H9 (cell line): ENCODE results near the gene SCUBE1. TPM values are rescaled to one million over a fixed set of nuclear protein-coding genes. Genes with fewer than 3 reads are reported as not detected.

Experiments used
- DNase-seq: peaks from one replicate; pipeline ENCODE4 v3.0.0-alpha.2; 2017
- H2AFZ ChIP-seq: one replicate; pipeline ENCODE4 v1.6.1; 2013; ENCODE audit warnings: mild to moderate bottlenecking, low read length, control low read depth, moderate library complexity
- H2AK5ac ChIP-seq: 2 replicates; pipeline ENCODE4 v1.6.1; 2013; ENCODE audit warnings: low read length, control low read depth, mixed read lengths; ENCODE audit not compliant: insufficient read length
- H2BK120ac ChIP-seq: one replicate; pipeline ENCODE4 v1.6.1; 2013; ENCODE audit warnings: low read depth, mild to moderate bottlenecking, low read length, control low read depth, inconsistent platforms; ENCODE audit not compliant: poor library complexity, severe bottlenecking
- H2BK12ac ChIP-seq: 2 replicates; pipeline ENCODE4 v1.6.1; 2013; ENCODE audit warnings: low read length, control low read depth, mixed read lengths, low read depth; ENCODE audit not compliant: insufficient read length
- H2BK15ac ChIP-seq: 2 replicates; pipeline ENCODE4 v1.6.1; 2013; ENCODE audit warnings: low read depth, low read length, control low read depth
- H2BK20ac ChIP-seq: one replicate; pipeline ENCODE4 v1.6.1; 2013; ENCODE audit warnings: low read depth, mild to moderate bottlenecking, low read length, control low read depth, inconsistent platforms; ENCODE audit not compliant: poor library complexity, severe bottlenecking
- H2BK5ac ChIP-seq: 2 replicates; pipeline ENCODE4 v1.6.1; 2013; ENCODE audit warnings: low read length, control low read depth, mixed read lengths; ENCODE audit not compliant: insufficient read length
- H3K14ac ChIP-seq: 2 replicates; pipeline ENCODE4 v1.6.1; 2013; ENCODE audit warnings: low read length, control low read depth; ENCODE audit not compliant: insufficient read depth
- H3K18ac ChIP-seq: 2 replicates; pipeline ENCODE4 v1.6.1; 2013; ENCODE audit warnings: low read depth, mild to moderate bottlenecking, mixed read lengths, low read length, control low read depth; ENCODE audit not compliant: insufficient read length
- H3K23ac ChIP-seq: 2 replicates; pipeline ENCODE4 v1.6.1; 2013; ENCODE audit warnings: low read length, control low read depth, mixed read lengths, low read depth; ENCODE audit not compliant: insufficient read length
- H3K23me2 ChIP-seq: 2 replicates; pipeline ENCODE4 v1.6.1; 2013; ENCODE audit warnings: low read depth, mild to moderate bottlenecking, mixed read lengths, low read length, control low read depth; ENCODE audit not compliant: insufficient read length, poor library complexity, severe bottlenecking
- H3K27ac ChIP-seq: 2 replicates; pipeline ENCODE4 v1.5.1; 2013; ENCODE audit warnings: low read length, control low read depth, mixed read lengths, low read depth; ENCODE audit not compliant: insufficient read length
- H3K27me3 ChIP-seq: 2 replicates; pipeline ENCODE4 v1.6.1; 2013; ENCODE audit warnings: low read length, control low read depth, inconsistent platforms; ENCODE audit not compliant: insufficient read depth
- H3K4ac ChIP-seq: 2 replicates; pipeline ENCODE4 v1.6.1; 2013; ENCODE audit warnings: low read depth, mild to moderate bottlenecking, control low read depth, inconsistent platforms, low read length, moderate library complexity
- H3K4me1 ChIP-seq: 2 replicates; pipeline ENCODE4 v1.6.1; 2013; ENCODE audit warnings: low read length, control low read depth, inconsistent platforms; ENCODE audit not compliant: insufficient read depth
- H3K4me2 ChIP-seq: 2 replicates; pipeline ENCODE4 v1.6.1; 2013; ENCODE audit warnings: low read length, control low read depth, mixed read lengths; ENCODE audit not compliant: insufficient read length, insufficient read depth
- H3K56ac ChIP-seq: 2 replicates; pipeline ENCODE4 v1.6.1; 2013; ENCODE audit warnings: low read depth, mild to moderate bottlenecking, mixed read lengths, low read length, control low read depth; ENCODE audit not compliant: insufficient read length
- H3K79me1 ChIP-seq: 2 replicates; pipeline ENCODE4 v1.6.1; 2013; ENCODE audit warnings: low read depth, mild to moderate bottlenecking, moderate library complexity, low read length, control low read depth, inconsistent platforms; ENCODE audit not compliant: insufficient read depth, poor library complexity, severe bottlenecking
- H3K79me2 ChIP-seq: 2 replicates; pipeline ENCODE4 v1.6.1; 2013; ENCODE audit warnings: low read length, control low read depth, inconsistent platforms; ENCODE audit not compliant: insufficient read depth
- H3K9ac ChIP-seq: 2 replicates; pipeline ENCODE4 v1.6.1; 2013; ENCODE audit warnings: low read length, control low read depth, mixed read lengths; ENCODE audit not compliant: insufficient read length; ENCODE audit errors: extremely low read depth
- H3K9me3 ChIP-seq: one replicate; pipeline ENCODE4 v1.6.1; 2013; ENCODE audit warnings: low read depth, low read length, inconsistent platforms; ENCODE audit not compliant: control insufficient read depth
- H3T11ph ChIP-seq: one replicate; pipeline ENCODE4 v1.6.1; 2013; ENCODE audit warnings: mild to moderate bottlenecking, low read length, control low read depth, inconsistent platforms
- H4K20me1 ChIP-seq: one replicate; pipeline ENCODE4 v1.6.1; 2013; ENCODE audit not compliant: control insufficient read depth, insufficient read length, insufficient read depth
- H4K5ac ChIP-seq: 2 replicates; pipeline ENCODE4 v1.6.1; 2013; ENCODE audit warnings: low read depth, mild to moderate bottlenecking, mixed read lengths, low read length, control low read depth; ENCODE audit not compliant: insufficient read length
- H4K8ac ChIP-seq: replicated peaks from 2 replicates; pipeline ENCODE4 v1.6.1; 2013; ENCODE audit warnings: low read length, control low read depth, mixed read lengths, low read depth; ENCODE audit not compliant: insufficient read length
- H4K91ac ChIP-seq: 2 replicates; pipeline ENCODE4 v1.6.1; 2013; ENCODE audit warnings: low read depth, mild to moderate bottlenecking, moderate library complexity, mixed read lengths, low read length, control low read depth; ENCODE audit not compliant: insufficient read length
- H3K27ac Mint-ChIP-seq, 3 experiments: 2 replicates in 2 of 3; 3 replicates in 1 of 3; pipeline ENCODE4 v1.8.0; 2020 to 2021; ENCODE audit warnings: mixed read lengths in 3 of 3, mild to moderate bottlenecking in 1 of 3, moderate library complexity in 1 of 3
- H3K27me3 Mint-ChIP-seq: 2 replicates; pipeline ENCODE4 v1.8.0; 2021; ENCODE audit warnings: low read depth, mild to moderate bottlenecking, moderate library complexity, mixed read lengths
- H3K36me3 Mint-ChIP-seq, 3 experiments: 2 replicates in 2 of 3; 3 replicates in 1 of 3; pipeline ENCODE4 v1.8.0; 2020 to 2021; ENCODE audit warnings: low read depth in 3 of 3, mixed read lengths in 3 of 3; ENCODE audit not compliant: insufficient read depth in 1 of 3
- H3K4me1 Mint-ChIP-seq, 2 experiments: 2 replicates each; pipeline ENCODE4 v1.8.0; 2020; ENCODE audit warnings: mixed read lengths in 2 of 2
- H3K4me3 Mint-ChIP-seq, 2 experiments: 2 replicates in 1 of 2; 3 replicates in 1 of 2; pipeline ENCODE4 v1.8.0; 2020 to 2021; ENCODE audit warnings: mild to moderate bottlenecking in 2 of 2, mixed read lengths in 2 of 2, moderate library complexity in 1 of 2
- H3K9me3 Mint-ChIP-seq, 2 experiments: 2 replicates in 1 of 2; 3 replicates in 1 of 2; pipeline ENCODE4 v1.8.0; 2020; ENCODE audit warnings: mild to moderate bottlenecking in 2 of 2, mixed read lengths in 2 of 2, moderate library complexity in 1 of 2
- WGBS: extraction: QIAGEN DNeasy Blood & Tissue Kit; methylation state at CpG from one replicate; pipeline ENCODE4 v1.1.7; 2013; ENCODE audit warnings: missing lambda C conversion rate, low lambda C conversion rate, mixed read lengths; ENCODE audit not compliant: insufficient read length; ENCODE audit errors: extremely low coverage; 5-methylcytosine and 5-hydroxymethylcytosine counted together
- total RNA-seq: library from RNA; stranded (reverse); gene quantifications from 2 replicates; pipeline ENCODE4 v1.2.1, GENCODE V29; 2021
- TF ChIP-seq, protein P1 (sequence below): fragments of 200-600 bp; sonication (generic); conservative IDR thresholded peaks from 3 replicates; pipeline ENCODE4 v1.8.0; 2021; ENCODE audit warnings: antibody characterized with exemption, mild to moderate bottlenecking

Gene SCUBE1
- total RNA-seq, 1 experiment from 2014 or later, result 1.2 TPM

GRCh38 chr22:43267332-43267980, 75.7 kb downstream of the SCUBE1 start:
- Histone ChIP-seq H2AFZ (no peak overlapping the region), H4K91ac (no peak overlapping the region), H2BK5ac (no peak overlapping the region), H3T11ph (no peak overlapping the region), H3K79me2 (no peaks in the 10 kb centered on the region), H4K5ac (no peak overlapping the region), H2BK12ac (no peak overlapping the region), H3K14ac (no peak overlapping the region), H3K27ac (no peak overlapping the region), H2BK15ac (no peak overlapping the region), H3K56ac (no peak overlapping the region), H3K23ac (no peak overlapping the region), H4K8ac (no peak overlapping the region), H3K79me1 (no peaks in the 10 kb centered on the region), H2AK5ac (no peak overlapping the region), H3K9ac (no peak overlapping the region), H4K20me1 (no peaks in the 10 kb centered on the region), H2BK20ac (no peak overlapping the region), H3K23me2 (no peaks in the 10 kb centered on the region), H3K4ac (no peak overlapping the region), H3K4me1 (no peaks in the 10 kb centered on the region), H3K18ac (no peak overlapping the region), H3K4me2 (no peak overlapping the region), H3K9me3 (no peaks in the 10 kb centered on the region), H3K27me3 (no peaks in the 10 kb centered on the region), H2BK120ac (no peak overlapping the region)
- TF ChIP-seq, protein P1, sequence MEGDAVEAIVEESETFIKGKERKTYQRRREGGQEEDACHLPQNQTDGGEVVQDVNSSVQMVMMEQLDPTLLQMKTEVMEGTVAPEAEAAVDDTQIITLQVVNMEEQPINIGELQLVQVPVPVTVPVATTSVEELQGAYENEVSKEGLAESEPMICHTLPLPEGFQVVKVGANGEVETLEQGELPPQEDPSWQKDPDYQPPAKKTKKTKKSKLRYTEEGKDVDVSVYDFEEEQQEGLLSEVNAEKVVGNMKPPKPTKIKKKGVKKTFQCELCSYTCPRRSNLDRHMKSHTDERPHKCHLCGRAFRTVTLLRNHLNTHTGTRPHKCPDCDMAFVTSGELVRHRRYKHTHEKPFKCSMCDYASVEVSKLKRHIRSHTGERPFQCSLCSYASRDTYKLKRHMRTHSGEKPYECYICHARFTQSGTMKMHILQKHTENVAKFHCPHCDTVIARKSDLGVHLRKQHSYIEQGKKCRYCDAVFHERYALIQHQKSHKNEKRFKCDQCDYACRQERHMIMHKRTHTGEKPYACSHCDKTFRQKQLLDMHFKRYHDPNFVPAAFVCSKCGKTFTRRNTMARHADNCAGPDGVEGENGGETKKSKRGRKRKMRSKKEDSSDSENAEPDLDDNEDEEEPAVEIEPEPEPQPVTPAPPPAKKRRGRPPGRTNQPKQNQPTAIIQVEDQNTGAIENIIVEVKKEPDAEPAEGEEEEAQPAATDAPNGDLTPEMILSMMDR, result no peak
- no CpG with 5 or more reads among the region's 13 CpGs for WGBS
- Mint-ChIP-seq H3K27me3 (peaks cover 10% of the 10 kb centered on the region), H3K9me3 (no peaks in the 10 kb centered on the region), H3K4me3 (no peak overlapping the region; a peak in 1 of 5 replicates), H3K36me3 (no peaks in the 10 kb centered on the region; a peak in 1 of 7 replicates), H3K4me1 (peaks cover 5 to 19% of the 10 kb centered on the region in 2 experiments; a peak in 3 of 4 replicates), H3K27ac (no peak overlapping the region; a peak in 1 of 7 replicates)
- DNase-seq, result no peak
